ENCODE results near the gene S100A9.
"Not testable (repeated sequence)": the region's sequence is repeated elsewhere in the genome, so short reads cannot be mapped to it uniquely, and the experiment has no call there.

S100A9 gene

DNA sequence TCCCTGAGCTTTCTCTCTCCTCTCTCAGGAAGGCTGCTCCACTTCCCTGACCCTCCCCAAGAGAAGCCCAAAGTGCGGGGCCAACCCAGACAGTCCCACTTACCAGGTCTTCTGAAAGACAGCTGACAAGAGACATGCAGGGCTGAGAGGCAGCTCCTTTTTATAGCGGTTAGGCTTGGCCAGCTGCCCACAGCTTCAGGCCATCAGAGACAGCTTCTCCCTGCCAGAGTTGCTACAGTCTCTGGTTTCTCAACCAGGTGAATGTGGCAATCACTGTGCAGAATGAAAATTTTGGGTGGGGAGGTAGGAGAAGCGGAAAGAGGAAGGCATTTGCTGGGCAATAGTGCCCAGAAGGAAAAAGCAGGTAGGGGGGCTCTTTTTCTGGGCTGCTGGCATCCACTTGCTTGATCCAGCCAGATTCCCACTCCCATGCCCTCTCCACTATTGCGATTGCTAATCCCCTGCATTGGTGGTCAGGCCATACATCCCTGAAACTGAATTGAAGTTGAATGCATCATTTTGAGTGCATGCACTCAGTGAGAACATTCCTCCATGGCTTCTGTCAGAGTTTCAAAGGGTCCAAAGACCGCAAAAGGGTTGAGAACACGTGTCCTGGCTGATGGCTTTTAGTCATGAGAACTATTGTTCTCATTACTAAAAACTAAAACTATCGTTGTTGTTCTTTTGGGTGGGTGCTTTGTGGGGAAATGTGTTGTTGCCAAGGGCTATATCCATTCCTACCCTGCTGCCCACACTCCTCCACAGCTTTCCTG, 33.5 kb downstream of the S100A9 start, which contains the start of gene S100A8:
TSS of gene S100A8 (minus strand) at position 136 of the 773 bp plus-strand sequence. CDS start 538 bp downstream, outside the sequence.
- no peak for DNase-seq

DNA sequence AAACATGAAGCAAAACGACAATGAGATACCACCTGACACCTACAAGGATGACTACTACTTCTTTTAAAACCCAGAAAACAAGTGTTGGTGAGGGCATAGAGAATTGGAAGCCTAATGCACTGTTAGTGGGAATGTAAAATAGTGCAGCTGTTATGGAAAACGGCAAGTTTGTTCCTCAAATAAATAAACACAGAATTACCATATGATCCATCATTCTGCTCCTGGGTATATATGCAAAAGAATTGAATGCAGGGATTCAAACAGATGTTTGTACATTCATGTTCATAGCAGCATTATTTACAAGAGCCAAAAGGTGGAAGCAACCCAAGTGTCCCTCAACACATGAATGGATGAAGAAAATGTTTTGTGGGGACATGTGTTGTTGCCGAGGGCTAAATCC, 34.6 kb downstream of the S100A9 start:
- no peak for DNase-seq

DNA sequence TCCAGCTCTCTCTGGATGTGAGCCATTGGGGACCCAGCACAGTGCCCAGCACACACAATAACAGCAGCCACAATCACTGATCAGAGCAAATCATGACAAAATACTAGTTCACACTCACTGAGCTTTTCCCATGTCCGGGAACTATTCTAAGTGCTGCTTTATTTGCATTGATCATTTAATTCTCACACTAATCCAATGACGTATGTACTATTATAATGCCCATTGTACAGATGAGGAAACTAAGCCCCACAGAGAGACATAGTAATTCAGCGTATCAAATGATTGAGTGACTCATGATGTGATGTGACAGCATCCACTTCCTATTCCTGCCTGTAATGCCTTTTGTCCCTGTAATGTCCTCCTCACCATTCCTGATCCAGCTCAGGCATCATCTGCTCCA, 35.2 kb downstream of the S100A9 start:
- no peak for DNase-seq

DNA sequence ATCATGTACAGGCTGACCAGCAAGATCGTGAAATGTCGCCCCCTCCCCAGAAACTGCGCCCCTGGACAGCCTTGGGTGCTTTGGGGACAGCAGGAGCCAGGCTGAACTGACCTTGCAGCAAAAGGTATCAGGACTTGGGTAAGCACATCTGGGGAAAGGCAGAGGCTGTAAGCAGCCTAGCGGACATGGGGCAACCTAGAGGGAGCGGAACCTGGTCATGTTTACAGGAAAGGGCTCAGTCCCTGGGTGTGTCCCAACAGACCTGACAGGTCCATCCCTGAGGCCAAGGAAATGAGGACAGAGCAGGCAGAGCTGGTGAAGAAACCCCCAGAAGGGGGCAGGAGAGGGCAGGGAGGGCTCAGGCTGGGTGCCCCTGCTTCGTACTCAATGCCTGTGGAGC, 36.3 kb downstream of the S100A9 start:
- DNase-seq, result no peak

DNA sequence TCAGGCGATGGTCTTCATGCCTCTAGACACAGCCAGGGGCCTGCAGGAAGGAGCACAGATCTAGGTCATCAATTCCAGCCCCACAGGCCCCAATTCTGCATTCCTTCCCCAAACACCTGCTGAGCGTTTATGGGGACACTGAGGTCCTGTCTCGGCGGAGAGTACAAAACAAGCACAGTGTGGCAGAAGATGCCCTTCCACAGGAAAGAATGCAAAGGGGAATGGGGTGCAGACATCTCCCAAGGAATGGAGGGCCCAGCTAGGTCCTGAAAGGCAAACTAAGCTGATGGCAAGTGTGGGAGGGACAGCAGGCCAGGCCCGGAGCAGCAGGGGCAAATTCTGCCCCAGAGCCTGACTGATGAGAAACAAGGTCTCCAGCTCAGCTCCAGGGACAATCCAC, 36.7 kb downstream of the S100A9 start:
- DNase-seq, result no peak

DNA sequence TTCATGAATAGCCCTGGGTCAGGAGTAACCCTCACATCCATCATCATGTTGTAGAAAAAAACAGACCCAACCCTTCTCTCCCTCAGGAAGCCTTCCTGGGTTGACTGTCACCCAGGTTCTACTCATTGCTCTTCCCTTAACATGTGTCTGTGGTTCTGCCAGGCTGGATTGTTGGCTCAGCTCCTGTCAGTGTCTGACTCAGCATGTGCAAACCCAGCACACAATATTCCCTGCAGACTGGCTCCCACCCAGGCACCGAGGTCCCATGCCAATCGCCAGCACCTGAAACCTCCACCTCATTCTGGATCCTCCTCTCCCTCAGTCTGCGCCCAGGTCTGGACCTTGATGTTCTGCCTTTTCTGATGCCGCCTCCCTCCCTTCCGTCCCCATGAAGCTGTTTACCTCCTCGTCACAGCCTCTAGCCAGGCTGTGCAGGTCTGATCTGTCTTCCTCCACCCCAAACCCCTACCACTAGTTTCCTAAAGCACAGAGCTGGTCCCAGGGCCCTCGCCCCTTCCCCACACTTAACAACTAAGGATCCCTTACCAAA, 37.6 kb downstream of the S100A9 start:
- no peak for DNase-seq

DNA sequence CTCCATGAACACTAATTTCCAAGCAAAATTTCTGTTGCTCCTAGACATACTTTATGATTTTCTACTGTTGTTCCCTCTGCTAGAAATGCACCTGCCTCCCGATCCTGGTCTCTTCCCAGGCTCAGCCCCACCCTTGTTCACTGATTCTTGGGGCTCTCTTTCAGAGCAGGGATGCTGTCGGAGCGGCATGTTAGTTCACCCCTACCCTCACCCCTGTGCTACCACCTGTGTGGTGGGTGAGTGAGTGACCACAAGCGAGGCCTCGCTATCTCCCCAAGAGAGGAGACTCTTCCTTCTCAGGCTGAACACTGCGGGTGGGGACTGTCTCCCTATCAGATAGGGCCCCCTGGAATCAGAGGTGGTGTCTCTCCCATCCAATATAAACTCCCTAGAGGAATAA, 38.1 kb downstream of the S100A9 start:
- DNase-seq, result no peak

DNA sequence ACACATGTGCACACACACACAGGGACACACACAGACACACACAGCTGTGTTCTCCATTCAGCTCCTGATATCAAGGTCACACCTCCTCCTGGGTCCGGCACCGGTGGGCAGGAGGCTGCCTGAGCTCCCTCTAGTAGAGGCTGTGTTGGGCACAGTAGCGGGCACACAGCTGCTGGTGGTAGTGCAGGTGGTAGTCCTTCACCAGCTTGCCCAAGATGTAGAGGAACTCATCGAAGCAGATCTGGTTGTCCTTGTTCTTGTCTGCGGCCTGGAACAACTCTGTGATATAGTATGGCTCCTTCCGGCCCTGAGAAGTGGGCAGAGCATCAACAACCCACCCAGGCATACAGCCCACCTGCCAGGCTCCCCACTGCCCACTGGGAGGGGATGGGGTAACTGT, 38.8 kb downstream of the S100A9 start:
- no peak for DNase-seq

DNA sequence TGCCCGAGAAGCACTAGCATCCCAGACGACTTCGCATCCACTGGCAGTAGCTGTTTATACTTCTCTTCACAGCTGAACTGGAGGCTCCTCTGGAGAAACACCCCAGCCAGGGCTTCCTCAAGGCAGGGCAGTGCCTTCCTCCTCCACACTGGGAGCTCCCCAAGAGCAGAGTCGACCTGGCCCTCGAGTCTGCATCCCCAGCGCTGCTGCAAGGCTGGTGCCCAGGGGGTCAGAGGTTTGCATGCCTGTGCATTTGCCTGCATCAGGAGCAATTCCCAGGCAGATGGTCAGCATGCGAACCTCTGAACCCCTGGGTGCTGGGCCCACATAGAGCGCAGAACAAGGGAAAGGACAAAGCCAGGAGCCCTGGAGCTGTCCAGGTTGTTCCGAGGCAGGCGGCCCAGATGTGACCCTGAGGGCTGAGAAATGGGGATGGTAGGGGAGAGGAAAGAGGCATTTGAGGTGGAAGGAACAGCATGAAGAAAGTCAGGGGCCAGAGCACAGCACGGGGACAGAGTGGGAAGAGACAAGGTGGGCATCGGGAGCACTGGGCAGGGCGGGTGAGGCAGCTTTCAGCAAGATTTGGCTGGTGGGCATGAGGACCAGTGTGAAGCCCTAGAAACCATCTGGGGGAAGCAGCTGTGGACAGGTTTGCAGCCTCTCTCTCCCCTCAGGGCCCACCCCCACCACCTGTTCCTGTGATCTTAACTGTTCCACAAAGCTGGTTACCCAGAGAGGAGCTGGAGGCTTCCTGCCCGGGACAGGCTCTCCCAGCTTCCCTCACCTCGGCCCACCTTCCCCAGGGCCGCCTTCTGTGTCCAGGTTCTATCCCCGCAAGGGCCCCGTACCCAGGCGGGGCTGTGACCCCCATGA, 39.6 kb downstream of the S100A9 start:
- DNase-seq, result no peak

DNA sequence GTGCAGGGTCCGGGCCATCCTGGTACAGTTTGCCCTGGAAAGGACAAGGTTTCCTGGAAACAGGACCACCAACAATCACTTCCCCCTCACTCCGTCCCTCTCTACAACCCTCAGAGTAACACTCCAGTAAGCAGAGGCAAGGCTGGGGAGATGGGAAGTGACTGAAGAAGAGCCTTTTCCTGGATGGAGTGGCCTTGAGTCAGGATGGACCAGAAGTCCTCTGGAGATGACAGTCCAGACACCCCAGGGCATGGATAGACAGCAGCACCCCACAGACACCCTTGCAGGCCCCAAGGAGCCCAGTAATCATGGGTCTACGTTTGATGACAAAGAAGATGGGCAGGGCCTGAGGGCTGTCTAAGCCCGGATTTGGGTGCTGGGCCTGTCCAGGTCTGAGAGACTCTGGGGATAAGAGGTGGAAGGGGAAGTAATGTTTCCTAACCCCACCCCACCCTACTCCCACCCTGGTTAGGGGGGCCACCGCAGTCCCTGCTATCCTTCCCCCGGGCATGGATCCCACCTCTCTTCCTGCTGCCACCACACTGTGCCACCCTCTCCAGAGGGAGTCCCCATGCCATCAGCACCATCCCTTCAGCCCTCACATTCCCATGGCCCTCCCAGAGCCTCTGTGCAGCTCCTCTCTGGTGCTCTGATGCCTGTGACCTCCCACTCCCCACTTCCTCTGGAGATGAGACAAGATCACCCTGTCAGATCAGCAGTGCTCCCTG, 40.4 kb downstream of the S100A9 start:
- no peak for DNase-seq

DNA sequence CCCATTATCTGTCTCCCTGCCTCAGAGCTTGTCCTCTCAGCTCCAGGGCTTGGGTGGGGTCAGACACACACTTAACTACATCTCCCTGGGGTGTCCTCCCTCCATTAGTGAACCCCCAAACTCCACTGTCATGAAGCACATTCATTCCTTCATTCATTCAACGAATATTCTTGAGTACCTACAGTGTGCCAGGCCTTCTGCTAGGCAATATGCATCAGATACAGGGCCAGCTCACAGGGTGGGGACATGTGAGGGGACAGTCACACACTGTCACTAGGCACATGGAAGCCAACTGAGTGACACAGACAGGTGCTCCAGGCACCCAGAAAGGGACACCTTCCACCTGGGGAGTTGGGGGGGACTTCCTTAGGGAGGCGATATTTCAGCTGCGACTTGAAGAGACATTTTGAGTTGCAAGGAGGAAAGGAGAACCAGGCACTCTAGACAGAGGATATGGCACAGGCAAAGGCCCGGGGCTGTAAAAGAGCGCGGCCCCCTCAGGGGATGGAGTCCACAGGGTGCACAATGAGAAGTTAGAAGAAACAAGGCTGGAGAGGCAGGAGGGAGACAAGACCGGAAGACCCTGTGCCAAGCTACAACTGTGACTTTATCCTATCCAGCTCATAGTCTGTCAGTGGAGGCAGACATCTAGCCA, 41.9 kb downstream of the S100A9 start:
- no peak for DNase-seq

DNA sequence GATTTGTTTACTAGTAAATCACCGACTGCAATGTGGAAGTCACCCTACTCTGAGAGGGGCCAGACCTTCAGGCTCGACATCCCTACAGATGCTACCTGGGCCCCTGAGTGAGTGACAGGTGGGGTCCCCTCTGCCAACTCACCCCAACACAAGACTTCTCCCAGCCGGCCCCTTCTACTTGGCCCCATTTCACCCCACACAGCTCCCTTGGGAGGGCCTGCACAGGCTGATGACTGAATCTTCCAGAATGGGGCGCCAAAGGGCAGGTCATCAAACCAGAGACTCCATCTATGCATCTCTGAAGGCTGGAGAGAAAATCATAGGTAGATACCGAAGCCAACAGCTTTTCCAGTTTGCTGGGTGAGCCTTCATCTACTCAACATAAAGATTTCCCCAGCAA, 42.6 kb downstream of the S100A9 start:
- DNase-seq, result no peak

DNA sequence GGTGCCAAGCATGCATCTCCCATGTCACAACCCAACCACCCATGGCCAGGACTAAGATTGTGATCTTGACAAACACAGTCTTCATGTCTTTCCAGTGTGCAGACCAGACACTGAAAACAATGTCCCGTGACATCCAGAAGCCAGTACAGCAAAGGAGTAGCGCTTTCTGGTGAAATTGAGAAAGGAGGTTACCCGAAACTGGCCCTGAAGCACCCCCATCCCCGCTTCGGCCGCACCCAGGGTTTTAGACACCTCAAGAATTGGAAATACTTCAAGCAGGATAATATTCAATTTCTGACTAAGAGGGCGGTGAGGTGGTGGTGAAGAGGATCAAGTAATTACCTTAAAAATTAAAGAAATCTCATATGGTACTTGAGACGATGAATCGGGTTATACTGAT, 43.8 kb downstream of the S100A9 start:
- DNase-seq, result no peak

DNA sequence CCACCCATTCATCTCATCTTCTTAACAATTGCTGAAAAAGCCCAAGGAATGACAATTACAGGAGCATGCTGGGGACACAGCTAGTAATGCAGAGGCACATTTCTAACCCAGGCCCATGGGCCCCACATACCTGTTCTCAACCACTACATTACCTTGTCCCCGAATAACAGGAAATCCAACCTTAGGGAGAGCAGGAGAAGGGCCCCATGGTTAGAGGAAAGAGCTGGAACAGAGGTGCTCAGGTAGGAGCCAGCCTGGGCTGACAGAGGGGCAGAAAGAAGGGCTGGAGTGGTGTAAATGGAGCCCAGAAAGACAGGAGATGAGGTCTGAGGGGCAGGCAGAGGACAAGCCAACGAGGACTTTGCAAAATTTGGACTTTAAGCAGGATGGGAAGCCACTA, 44.6 kb downstream of the S100A9 start:
- no peak for DNase-seq

DNA sequence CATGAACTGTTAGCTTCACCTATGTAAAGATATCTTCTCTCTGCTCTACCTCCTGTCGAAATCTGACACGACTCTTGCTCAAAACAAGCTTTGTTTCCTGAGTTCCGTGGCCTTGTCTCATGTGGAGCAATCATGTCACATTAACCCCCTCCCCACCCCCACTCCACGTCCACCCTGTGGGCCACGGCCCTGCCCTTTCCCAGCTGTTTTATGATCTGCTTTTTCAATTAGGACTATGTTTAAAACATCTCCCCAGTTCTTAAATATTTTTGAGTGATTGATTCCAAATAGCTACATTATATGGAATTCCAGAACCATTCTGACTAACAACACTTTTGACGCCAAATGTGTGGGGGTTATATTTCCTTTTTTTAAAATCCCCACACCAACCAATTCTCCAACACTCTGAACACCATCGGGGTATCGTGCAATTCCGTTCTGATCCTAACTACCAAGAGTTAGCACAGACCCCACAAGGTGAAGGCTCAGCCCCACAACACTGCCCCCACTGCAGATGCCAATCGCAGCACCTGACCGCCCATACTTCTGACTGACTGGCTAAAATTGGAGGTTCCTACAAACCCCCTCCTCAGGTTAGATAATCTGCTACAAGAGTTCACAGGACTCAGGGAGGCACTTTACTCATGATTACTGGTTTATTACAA, 45.9 kb downstream of the S100A9 start:
- DNase-seq, result no peak

DNA sequence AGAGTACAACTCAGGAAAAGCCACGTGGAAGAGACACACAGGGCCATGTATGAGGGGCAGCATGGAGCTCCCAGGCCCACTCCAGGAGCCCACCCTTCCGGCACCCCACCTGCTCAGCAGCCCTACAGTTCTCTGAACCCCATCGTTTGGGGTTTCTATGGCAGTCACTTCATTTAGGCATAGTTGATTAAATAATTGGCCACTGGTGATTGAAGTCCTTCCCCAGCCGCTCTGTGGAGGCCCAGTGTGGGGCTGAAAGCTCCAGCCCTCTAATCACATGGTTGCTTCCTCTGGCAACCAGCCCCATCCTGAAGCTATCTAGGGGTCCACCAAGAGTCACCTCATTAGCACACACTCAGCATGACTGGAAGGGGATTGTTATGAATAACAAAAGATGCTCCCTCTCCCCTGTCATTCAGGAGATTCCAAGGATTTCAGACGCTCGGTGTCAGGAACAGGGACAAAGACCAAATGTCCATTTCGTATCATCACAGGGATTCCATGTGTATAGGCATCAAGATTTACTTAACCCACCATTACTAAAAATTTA, 46.5 kb downstream of the S100A9 start:
- no peak for DNase-seq

DNA sequence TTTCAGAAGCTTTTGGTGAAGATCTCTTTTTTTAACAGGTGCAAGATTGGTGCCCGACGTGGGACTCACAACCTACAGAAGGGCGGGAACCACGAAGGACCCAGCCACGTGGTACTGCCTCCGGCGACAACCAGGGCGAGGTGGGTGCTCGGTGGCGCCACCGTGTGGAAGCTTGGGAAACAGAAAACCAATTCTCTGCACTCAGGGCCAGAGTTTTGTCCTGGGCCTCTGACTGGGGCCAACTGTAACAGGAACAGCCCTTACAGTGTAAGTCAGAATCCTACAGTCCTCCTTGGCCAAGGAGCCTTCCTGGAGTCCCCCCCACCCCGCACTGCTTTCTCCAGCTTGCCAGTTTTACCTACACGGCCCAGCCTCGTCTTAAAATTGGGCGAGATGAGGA, 47.1 kb downstream of the S100A9 start:
- peak in 4 of 5 donors; percentile 38 to 52 (median 44) for DNase-seq

DNA sequence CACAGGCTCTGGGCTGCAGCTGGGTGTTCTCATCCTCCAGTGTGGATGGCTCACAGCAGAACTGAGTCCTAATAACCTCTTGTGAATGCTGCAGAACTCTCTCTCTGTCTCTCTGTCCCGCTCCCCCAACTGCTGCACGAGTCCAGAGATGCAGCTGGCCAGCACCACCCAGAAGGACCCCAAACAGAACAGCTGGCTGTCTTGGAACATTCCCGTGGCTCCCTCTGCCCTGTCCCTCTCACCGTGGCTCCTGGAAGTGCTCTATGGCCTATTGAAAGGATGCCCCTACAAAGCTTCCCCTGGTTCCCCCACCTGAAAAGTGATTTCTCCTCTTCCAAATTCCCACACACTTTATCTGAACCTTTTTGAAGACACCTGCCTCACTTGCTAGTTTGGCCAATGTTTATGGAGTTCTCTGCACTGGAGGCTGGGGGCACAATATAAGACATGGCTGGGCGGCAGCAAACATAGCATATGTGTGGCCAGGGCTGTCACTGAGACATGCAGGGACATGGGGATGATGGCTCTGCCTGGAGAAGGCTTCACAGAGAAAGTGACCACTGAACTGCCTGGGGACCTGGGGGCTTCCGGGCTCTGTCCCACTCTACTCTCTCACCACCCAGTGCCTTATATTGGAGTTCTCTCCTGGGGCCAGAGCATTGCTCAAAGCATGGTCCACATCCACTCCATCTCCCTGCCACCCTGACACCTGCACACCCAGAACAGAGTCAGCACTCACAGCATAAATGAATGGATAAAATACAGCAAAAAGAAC, 48.4 kb downstream of the S100A9 start:
- not testable (repeated sequence) for DNase-seq

DNA sequence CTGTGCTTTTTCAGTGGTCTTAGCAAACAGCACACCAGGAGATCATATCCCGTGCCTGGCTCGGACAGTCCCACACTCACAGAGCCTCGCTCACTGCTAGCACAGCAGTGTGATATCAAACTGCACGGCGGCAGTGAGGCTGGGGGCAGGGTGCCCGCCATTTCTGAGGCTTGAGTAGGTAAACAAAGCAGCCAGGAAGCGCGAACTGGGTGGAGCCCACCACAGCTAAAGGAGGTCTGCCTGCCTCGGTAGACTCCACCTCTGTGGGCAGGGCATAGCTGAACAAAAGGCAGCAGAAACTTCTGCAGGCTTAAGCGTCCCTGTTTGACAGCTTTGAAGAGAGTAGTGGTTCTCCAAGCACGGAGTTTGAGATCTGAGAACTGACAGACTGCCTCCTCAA, 49.6 kb downstream of the S100A9 start:
- not testable (repeated sequence) for DNase-seq

All from T-helper 1 cell (primary cell).